HG03039 (cell line): Measurements from ENCODE around the gene AARS1.
"Not testable (repeated sequence)": the region's sequence is repeated elsewhere in the genome, so short reads cannot be mapped to it uniquely, and the experiment has no call there.

Source experiments
- ATAC-seq: cut with Tn5 transposase; IDR thresholded peaks from one replicate; pipeline ENCODE4 v1.9.1; 2021; ENCODE audit warnings: mild to moderate bottlenecking, moderate library complexity; ENCODE audit not compliant: unreplicated experiment

The AARS1 gene

GRCh38 chr16:70276392-70276791, 12.9 kb downstream of the AARS1 start:
- ATAC-seq, result no peak

DNA sequence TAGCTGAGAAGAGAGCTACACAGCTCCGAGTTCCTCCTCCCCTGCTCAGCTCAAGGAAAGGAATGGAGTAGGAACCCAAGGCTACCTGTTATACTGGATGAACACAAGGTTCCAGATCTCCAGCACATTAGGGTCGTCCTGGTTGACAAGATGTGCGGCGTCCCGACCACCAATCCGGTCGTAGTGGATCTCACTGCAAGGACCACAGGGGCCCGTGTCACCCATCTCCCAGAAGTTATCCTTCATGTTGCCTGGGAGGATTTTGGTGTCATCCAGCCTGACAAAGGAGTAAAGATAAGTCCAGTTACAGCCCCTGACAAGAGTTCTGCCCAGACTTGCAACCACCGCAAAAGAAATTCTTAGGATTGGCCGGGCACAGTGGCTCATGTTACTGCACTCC, 17.6 kb downstream of the AARS1 start:
- no peak for ATAC-seq

DNA sequence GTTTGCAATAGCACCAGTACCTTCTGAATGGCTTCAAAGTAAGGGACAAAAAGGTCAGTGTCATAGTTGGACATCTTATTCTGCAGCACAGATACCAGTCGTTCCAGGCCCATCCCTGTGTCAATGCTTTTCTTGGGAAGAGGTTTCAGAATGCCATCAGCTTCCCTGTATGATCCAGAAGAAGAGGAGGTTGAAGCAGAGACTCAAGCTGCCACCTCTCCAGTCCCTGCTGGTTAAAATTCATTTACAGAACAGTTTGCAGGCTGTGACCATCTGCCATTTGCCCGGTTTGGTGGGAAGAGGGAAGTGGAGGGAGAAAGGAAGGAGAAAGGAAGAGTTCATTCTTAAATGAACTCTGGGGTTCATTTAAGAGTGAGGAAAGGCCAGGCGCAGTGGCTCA, 19.1 kb downstream of the AARS1 start:
- no peak for ATAC-seq

DNA sequence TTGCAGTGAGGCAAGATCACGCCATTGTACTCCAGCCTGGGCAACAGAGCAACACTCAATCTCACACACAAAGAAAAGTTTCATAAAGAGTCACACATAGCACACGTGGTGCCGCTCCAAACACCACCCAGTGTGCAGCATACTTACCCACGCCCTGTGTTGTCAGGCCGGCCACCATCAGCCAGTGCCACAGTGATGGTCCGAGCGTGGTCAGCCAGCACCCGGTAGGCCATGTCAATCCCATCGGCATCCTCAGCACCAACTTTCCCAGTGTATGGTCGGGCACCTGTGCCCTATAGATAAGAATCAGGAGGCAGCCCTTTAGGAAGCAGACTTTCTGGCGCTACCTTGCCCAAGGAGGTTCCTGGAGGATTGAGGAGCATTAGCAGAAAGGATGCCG, 19.8 kb downstream of the AARS1 start:
- no peak for ATAC-seq

DNA sequence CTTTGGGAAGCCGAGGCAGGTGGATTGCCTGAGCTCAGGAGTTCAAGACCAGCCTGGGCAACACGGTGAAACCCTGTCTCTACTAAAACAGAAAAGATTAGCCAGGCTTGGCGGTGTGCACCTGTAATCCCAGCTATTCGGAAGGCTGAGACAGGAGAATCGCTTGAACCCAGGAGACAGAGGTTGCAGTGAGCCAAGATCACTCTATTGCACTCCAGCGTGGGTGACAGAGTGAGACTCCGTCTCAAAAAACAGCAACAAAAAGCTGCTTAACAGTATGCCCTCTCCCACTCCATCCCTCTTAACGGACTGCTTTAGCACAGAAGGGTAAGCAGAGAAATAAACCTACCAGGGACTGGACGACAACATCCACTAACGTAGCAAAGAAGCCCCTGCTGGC, 21.4 kb downstream of the AARS1 start:
- ATAC-seq, result not testable (repeated sequence)

DNA sequence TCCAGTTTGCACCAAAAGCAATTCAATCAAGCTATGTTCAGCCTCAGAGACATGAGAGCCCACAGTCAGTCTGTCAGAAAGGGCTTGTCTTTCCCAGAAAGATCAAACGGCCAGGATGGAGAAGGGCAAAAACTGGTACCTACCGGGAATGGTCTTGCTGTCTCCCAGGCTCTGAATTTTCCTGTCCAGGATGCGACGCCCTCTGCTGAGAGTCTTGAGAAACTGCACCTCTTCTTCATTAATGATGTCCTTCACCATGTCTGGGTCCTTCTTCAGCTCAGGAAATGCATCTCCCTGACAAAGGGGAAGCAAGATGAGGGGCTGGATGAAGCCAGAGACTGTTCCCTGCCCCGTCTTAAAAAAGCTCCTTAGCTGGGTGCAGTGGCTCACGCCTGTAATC, 21.8 kb downstream of the AARS1 start:
- no peak for ATAC-seq

- ATAC-seq, result not testable (repeated sequence)
Observed at GRCh38 chr16:70259903-70260302, 29.4 kb downstream of the AARS1 start.

DNA sequence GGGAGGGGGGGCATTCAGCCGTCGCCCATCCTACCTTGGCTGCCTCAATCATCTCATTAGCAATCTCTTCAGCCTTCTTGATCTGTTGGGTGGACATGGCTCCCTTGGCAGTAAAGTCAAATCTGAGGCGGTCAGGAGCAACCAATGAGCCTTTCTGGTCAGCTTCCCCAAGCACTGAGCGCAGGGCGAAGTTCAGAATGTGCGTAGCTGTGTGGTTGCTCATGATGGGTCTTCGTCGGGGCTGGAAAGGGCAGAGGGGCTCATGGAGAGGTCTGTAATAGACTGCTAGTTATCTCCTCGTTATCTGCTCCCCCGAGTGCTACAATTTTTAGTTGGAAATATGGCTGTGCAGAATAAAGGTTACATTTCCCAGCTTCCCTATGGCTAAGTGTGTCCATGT, 30.4 kb downstream of the AARS1 start:
- no peak for ATAC-seq

GRCh38 chr16:70258065-70258464, 31.2 kb downstream of the AARS1 start:
- ATAC-seq, result no peak

GRCh38 chr16:70257391-70257790, 31.9 kb downstream of the AARS1 start:
- ATAC-seq, result no peak

DNA sequence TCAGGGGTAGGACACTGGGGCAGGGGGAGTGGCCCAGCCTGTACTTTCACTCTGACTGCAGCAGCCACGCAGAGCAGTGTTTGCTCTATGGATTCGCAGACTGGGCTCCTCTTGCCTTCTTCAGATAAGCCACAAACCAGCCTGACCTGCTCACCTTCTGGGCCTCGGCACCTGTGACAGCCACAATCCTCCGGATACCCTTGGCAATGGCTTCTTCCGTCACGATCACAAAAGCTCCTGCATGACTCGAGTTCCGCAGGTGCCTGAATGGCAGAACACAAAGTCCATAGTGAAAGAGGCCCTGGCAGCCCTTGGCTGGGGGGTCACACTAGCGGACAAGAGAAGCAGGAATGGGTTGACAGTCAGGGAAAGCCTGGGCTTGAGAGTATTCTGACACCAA, 33.7 kb downstream of the AARS1 start:
- ATAC-seq, result no peak

DNA sequence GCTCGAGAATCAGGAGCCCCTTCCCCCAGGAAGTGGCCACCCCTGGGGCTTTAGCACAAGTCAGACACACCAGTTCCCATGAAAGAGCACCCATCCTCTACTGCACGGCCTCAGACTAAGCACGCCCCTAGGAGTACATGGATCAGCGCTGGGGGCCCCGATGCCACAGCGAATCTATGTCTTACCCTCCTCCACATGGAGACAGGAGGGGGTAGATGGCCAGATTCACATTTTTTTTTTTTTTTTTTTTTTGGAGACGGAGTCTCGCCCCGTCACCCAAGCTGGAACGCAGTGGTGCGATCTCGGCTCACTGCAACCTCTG, 34.4 kb downstream of the AARS1 start:
- ATAC-seq, result no peak

DNA sequence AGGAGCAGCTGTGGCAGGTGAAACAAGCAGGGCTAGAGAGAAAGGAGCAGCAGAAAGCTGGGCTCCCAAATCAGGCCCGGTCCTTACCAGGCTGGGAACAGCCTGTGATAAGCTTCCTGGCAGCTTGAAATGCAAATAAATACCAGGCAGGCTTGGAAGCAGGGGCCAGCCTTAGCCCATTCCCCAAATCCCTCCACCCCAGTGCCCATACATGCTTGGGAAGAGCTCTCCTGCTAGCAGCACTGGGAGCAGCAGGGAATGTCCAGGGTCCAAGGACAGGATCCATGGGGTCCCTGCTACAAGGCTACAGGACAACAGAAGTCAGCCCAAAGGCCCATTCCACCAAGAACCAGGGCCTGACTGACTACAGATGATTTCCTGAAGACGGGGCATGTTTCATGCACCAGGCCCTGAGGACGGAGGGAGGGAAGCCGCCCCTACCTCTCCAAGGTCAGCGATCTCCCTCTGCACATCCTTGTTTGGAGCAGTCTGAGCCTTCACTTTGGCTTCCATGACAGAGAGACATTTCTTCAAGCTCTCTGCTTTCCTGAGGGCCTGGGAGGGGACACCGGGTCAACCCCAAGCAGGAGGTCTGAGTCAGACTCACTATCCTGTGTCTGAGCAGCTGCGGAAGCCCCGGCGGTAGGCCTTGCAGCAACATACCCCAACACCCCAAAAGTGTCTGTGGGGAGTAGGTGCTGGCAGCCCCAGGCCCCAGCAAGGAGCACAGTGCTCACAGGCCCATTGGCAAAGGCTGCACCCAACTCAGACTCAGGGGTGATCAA, 34.9 kb downstream of the AARS1 start:
- no peak for ATAC-seq

GRCh38 chr16:70253291-70254106, 35.8 kb downstream of the AARS1 start:
- no peak for ATAC-seq

GRCh38 chr16:70252355-70252988, 36.8 kb downstream of the AARS1 start:
- ATAC-seq, result no peak

DNA sequence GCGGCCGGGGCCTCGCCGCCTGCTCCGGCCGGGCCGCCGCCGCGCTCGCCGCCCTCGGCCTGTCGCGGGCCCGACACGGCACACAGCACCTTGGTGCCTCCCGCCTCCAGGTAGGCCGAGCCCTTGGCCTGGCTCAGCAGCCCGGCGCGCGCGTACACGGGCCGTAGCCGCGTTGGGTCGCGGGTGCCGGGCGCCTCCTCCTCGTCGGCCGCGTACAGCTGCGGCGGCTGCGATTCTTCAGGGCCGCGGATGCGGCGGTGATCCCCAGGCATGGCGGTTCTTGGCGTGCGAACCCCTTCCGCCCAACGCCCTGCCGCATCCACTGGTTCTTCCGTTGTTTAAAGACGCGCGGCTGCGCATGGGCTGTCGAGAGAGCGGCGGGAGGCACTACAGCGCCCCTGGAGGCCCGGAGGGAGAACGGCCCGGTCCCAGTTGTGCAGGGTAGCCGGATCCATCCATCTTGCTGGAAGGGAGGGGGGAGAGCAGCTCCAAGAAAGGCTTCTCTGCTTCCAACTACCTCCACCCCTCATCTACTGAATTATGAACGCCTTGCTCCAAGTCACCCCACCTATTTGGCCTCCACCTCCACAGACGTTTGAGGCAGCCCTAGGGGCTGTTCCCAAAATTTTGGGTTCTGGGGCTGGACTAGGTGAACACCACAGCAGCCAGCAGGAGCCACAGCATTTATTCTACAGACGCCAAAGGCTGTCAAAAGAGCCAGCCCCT, 37.5 kb downstream of the AARS1 start, which contains the start of gene EXOSC6:
TSS of gene EXOSC6 (minus strand) at position 312 of the 726 bp plus-strand sequence. CDS start at position 272, 40 bp downstream.
- peak; percentile 68 for ATAC-seq

DNA sequence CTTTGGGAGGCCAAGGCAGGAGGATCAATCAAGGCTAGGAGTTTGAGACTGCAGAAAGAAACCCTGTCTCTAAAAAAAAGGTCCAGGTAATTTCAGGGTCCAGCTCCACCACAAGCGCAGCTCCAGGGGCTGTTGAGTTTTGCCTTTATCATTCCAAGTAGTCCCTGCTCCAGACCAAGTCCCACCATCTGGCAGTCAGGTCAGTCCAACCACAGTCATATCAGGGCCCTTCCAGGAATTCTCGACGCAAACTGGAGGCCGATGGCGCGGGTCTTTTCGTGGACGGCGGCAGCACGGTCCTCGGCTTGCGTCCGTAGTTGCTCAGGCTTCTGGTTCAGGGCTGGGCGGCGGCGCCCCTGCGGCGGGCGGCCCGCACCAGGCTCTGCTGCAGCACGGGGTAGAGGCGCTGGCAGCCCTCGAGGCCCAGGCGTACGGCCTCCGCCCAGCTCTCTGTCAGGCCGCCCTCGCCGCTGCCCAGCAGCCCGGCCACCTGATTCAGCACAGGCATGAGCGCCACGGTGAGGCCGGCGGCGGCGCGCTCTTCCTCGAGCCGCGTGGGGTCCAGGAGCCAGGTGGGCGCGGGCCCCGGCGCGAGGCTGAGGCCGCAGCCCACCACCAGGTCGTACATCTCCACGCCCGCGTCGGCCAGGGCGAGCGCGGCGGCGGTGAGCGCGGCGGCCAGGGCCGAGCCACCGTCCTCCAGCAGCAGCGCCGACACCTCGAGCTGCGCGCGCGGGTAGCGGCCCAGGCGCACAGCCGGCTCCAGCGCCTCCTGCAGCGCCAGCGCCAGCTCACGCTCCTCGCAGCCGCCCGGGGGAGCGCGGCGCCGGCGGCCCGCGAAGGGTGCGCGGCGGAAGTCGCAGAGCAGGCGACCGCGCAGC, 38.3 kb downstream of the AARS1 start:
- peak; percentile 41 for ATAC-seq

GRCh38 chr16:70249697-70250096, 39.6 kb downstream of the AARS1 start:
- not testable (repeated sequence) for ATAC-seq

DNA sequence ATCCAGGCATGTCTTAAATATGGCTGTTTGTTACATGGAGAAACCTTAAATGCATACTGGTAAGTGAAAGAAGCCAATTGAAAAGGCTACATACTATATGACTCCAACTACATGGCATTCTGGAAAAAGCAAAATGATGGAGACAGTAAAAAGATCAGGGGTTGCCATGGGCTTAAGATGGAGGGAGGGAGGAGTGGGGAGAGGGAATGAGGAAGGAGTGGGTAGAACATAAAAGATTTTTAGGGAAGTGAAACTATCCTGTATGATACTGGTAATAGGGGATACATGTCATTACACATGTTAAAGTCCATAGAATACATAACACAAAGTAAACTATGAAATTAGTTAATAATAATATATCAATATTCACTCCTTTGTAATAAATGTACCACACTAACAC, 50.5 kb downstream of the AARS1 start:
- not testable (repeated sequence) for ATAC-seq

DNA sequence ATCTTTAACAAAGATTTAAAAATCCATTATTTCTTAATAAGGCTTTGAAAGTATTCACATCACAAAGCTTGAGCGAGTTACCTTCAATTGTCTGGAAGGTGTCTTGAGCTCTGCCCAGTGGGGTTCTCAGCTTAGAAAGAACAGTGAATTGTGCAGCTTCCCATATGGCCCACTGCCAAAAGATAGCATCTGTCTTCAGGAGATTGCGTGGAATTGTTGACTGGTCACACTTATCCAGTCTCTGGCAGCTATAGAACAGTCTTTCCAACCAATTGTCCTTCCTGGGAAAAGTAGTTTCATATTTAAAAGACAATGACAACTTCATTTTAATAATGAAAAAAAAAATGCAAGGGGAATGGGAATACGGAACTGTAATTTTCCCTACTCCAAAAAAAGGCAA, 57.5 kb downstream of the AARS1 start:
- not testable (repeated sequence) for ATAC-seq
